GM18511 (cell line): ENCODE data around the gene SEM1.
"Not testable (repeated sequence)": the region's sequence is repeated elsewhere in the genome, so short reads cannot be mapped to it uniquely, and the experiment has no call there.

Experiments
- ATAC-seq: cut with Tn5 transposase; IDR thresholded peaks from one replicate; pipeline ENCODE4 v1.9.1; 2021; ENCODE audit warnings: mild to moderate bottlenecking, moderate library complexity; ENCODE audit not compliant: unreplicated experiment

Gene SEM1

GRCh38 chr7:96707901-96708774, 1.5 kb downstream of the SEM1 start:
- ATAC-seq, result no peak

- no peak for ATAC-seq
Observed at GRCh38 chr7:96701258-96701657, 8.4 kb downstream of the SEM1 start.

GRCh38 chr7:96700516-96700915, 9.1 kb downstream of the SEM1 start:
- no peak for ATAC-seq

- no peak for ATAC-seq
Observed at GRCh38 chr7:96699219-96699871, 10.3 kb downstream of the SEM1 start.

GRCh38 chr7:96698449-96698848, 11.2 kb downstream of the SEM1 start:
- ATAC-seq, result not testable (repeated sequence)

- no peak for ATAC-seq
Observed at GRCh38 chr7:96697822-96698221, 11.8 kb downstream of the SEM1 start.

GRCh38 chr7:96695581-96695980, 14.1 kb downstream of the SEM1 start:
- ATAC-seq, result no peak

GRCh38 chr7:96694082-96694481, 15.6 kb downstream of the SEM1 start:
- no peak for ATAC-seq

- no peak for ATAC-seq
Observed at GRCh38 chr7:96691702-96692101, 17.9 kb downstream of the SEM1 start.

- ATAC-seq, result no peak
Observed at GRCh38 chr7:96689414-96689813, 20.2 kb downstream of the SEM1 start.

- ATAC-seq, result peak; percentile 70
Observed at GRCh38 chr7:96686305-96686704, 23.3 kb downstream of the SEM1 start.

- peak; percentile 89 for ATAC-seq
Observed at GRCh38 chr7:96685755-96686154, 23.9 kb downstream of the SEM1 start.

GRCh38 chr7:96685353-96685752, 24.3 kb downstream of the SEM1 start:
- ATAC-seq, result peak; percentile 83

- ATAC-seq, result no peak
Observed at GRCh38 chr7:96679886-96680285, 29.8 kb downstream of the SEM1 start.

- no peak for ATAC-seq
Observed at GRCh38 chr7:96676919-96677318, 32.7 kb downstream of the SEM1 start.

GRCh38 chr7:96675548-96675947, 34.1 kb downstream of the SEM1 start:
- no peak for ATAC-seq

GRCh38 chr7:96674565-96674964, 35.1 kb downstream of the SEM1 start:
- no peak for ATAC-seq

- no peak for ATAC-seq
Observed at GRCh38 chr7:96671854-96672253, 37.8 kb downstream of the SEM1 start.

- no peak for ATAC-seq
Observed at GRCh38 chr7:96670338-96671289, 39.0 kb downstream of the SEM1 start.

- no peak for ATAC-seq
Observed at GRCh38 chr7:96669812-96670211, 39.8 kb downstream of the SEM1 start.

- ATAC-seq, result no peak
Observed at GRCh38 chr7:96667026-96667425, 42.6 kb downstream of the SEM1 start.
